ENCODE results near the gene RPP21. TPM values are rescaled to one million over a fixed set of nuclear protein-coding genes. Genes with fewer than 3 reads are reported as not detected.

Gene RPP21
- total RNA-seq: 24.4 and 34.2 TPM in 2 replicates

DNA sequence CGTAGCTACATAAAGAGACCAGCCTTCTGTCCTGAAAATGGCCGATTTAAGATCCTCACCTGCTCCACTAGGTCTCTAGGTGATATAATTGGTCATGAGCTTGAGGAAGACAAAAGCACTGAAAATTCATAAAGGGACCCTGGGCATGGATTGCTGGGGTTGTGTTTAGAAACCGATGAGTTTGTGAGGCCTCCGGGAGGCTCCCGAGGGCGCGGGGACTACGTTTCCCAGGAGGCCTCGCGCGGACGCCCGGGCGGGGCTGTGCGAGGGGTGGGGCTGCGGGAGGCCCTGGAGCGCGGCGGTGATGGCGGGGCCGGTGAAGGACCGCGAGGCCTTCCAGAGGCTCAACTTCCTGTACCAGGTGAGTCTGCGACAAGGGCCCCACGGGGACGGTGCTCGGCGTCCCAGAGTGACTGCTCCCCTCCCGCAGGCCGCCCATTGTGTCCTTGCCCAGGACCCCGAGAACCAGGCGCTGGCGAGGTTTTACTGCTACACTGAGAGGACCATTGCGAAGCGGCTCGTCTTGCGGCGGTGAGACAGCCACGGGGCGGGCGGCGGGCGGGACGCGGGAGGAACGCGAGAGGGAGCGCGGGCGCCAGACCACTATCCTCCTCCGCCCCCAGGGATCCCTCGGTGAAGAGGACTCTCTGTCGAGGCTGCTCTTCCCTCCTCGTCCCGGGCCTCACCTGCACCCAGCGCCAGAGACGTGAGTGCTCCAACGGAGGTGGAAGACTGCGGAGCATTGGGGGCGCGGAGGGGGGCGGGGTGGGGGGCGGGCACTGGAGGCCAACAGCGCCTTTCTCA is at the start of gene RPP21:
RPP21 (plus strand) TSS at position 289 of the 804 bp plus-strand sequence; CDS start at position 305, 16 bp downstream.

GRCh38 chr6:30326526-30327231 is 18.3 kb upstream of the RPP21 start, which contains the start of gene TRIM39:
Gene TRIM39, plus strand, starts transcription at chr6:30326927. Its CDS starts 2,391 bp downstream, at chr6:30329318.

Other genes starting within 250 kb of the RPP21 start
- not detected in 2 replicates for gene TRIM31, start 232.1 kb upstream of the RPP21 start, total RNA-seq
- gene TRIM40, start 209.0 kb upstream of the RPP21 start, total RNA-seq: not detected in 2 replicates
- under 0.01 TPM in 1 of 2 replicates, not detected in the other for gene TRIM10, start 183.9 kb upstream of the RPP21 start, total RNA-seq
- gene TRIM15, start 181.6 kb upstream of the RPP21 start, total RNA-seq: not detected in 2 replicates
- gene TRIM26, start 131.8 kb upstream of the RPP21 start, total RNA-seq: 16.7 and 26.4 TPM in 2 replicates
- gene TRIM39, start 18.2 kb upstream of the RPP21 start, total RNA-seq: 6.1 and 6.6 TPM in 2 replicates
- 185 and 187 TPM in 2 replicates for gene HLA-E, start 144.4 kb downstream of the RPP21 start, total RNA-seq
- 77.4 and 79.3 TPM in 2 replicates for gene GNL1, start 211.3 kb downstream of the RPP21 start, total RNA-seq
- gene PRR3, start 212.1 kb downstream of the RPP21 start, total RNA-seq: 4.7 and 5.2 TPM in 2 replicates
- 37.2 and 45.9 TPM in 2 replicates for gene ABCF1, start 226.3 kb downstream of the RPP21 start, total RNA-seq

Measured in bronchial smooth muscle cell (primary cell).